ENCODE data around the gene RUNDC1. TPM values are rescaled to one million over a fixed set of nuclear protein-coding genes. Genes with fewer than 3 reads are reported as not detected.

RUNDC1 gene
- total and polyA plus RNA-seq, 11 donors = 5.5 to 15.9 (median 11.4) TPM

- H3K4me3 ChIP-seq = no peak overlapping the region
- 66 to 77% (median 69%) methylated on average over 8 of the region's 8 CpGs for WGBS, 4 donors
- intact Hi-C loops (cut with DNase I) = loop anchor here in 2 of 10 donors (5.0 to 10.0 kb wide), 2 partner anchors 140 to 152 kb away; no protein-coding TSS in a partner anchor
- H3K4me1 ChIP-seq = peaks cover 8 to 88% (median 74%) of the 10 kb centered on the region in 12 donors
- H3K36me3 ChIP-seq = peaks cover 0 to 75% (median 44%) of the 10 kb centered on the region in 9 donors
- no peaks in the 10 kb centered on the region for H3K9me3 ChIP-seq
- DNase-seq = peak in 1 of 5 donors; percentile 35
- no peaks in the 10 kb centered on the region for H3K27me3 ChIP-seq
- TF ChIP-seq POLR2A (IDR thresholded peaks at IDR 0.05) = no peak
- TF ChIP-seq, protein P1, sequence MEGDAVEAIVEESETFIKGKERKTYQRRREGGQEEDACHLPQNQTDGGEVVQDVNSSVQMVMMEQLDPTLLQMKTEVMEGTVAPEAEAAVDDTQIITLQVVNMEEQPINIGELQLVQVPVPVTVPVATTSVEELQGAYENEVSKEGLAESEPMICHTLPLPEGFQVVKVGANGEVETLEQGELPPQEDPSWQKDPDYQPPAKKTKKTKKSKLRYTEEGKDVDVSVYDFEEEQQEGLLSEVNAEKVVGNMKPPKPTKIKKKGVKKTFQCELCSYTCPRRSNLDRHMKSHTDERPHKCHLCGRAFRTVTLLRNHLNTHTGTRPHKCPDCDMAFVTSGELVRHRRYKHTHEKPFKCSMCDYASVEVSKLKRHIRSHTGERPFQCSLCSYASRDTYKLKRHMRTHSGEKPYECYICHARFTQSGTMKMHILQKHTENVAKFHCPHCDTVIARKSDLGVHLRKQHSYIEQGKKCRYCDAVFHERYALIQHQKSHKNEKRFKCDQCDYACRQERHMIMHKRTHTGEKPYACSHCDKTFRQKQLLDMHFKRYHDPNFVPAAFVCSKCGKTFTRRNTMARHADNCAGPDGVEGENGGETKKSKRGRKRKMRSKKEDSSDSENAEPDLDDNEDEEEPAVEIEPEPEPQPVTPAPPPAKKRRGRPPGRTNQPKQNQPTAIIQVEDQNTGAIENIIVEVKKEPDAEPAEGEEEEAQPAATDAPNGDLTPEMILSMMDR (IDR thresholded peaks at IDR 0.05) = no peak
- peak overlapping the region; percentile 52 to 82 (median 70) for H3K27ac ChIP-seq
- peak; percentile 0 to 35 (median 12) for ATAC-seq
Measured at GRCh38 chr17:43014649-43015542, 34.5 kb downstream of the RUNDC1 start.

DNA sequence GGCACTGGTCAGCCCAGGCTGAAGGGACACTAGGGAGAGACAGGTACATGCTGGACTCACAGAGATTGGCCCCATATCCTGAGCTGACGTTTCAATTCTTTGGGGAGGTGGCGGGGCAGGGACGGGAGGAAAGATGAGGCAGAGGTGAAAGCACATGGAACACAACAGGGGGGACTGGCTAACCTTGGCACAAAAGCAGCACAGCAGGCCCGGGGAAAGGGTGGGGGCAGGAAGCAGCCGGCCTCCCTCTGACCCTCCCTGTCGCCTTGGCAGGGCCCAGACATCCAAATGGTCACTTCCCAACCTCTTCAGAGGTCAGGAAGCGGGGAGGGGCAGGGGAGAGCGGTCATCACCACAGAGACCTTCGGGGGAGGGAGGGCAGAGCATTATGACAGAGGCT is 35.2 kb downstream of the RUNDC1 start:
- Histone ChIP-seq H3K9me3 (no peaks in the 10 kb centered on the region), H3K27ac (peak overlapping the region; percentile 52 to 82 (median 70)), H3K4me1 (peaks cover 6 to 89% (median 75%) of the 10 kb centered on the region in 12 donors), H3K4me3 (no peak overlapping the region), H3K27me3 (no peaks in the 10 kb centered on the region), H3K36me3 (peaks cover 0 to 71% (median 44%) of the 10 kb centered on the region in 9 donors)
- no peak for TF ChIP-seq POLR2A (IDR thresholded peaks at IDR 0.05)
- TF ChIP-seq, protein P1 (IDR thresholded peaks at IDR 0.05) = no peak
- WGBS, 4 donors = 44 to 61% (median 55%) methylated on average over 9 of the region's 9 CpGs
- intact Hi-C loops (cut with DNase I) = loop anchor here in 2 of 10 donors (5.0 to 10.0 kb wide), 2 partner anchors 139 to 152 kb away; no protein-coding TSS in a partner anchor
- DNase-seq = peak; percentile 76 to 91 (median 81)
- ATAC-seq = peak; percentile 55 to 85 (median 62)

GRCh38 chr17:43016216-43016615 is 35.9 kb downstream of the RUNDC1 start:
- TF ChIP-seq, protein P1 (IDR thresholded peaks at IDR 0.05) = no peak
- no peak for TF ChIP-seq POLR2A (IDR thresholded peaks at IDR 0.05)
- H3K36me3 ChIP-seq = peaks cover 0 to 68% (median 44%) of the 10 kb centered on the region in 9 donors
- ATAC-seq (no peak), DNase-seq (no peak)
- 85 to 93% (median 89%) methylated on average over 6 to 7 of the region's 7 CpGs for WGBS, 4 donors
- peak overlapping the region in 1 of 12 donors; percentile 6 for H3K4me3 ChIP-seq
- no peaks in the 10 kb centered on the region for H3K27me3 ChIP-seq
- intact Hi-C loops (cut with DNase I) = loop anchor here in 2 of 10 donors (5.0 to 10.0 kb wide), 2 partner anchors 139 to 151 kb away; no protein-coding TSS in a partner anchor
- H3K27ac ChIP-seq = peak overlapping the region in 11 of 12 donors; percentile 30 to 82 (median 71)
- H3K9me3 ChIP-seq = no peaks in the 10 kb centered on the region
- H3K4me1 ChIP-seq = peaks cover 6 to 89% (median 75%) of the 10 kb centered on the region in 12 donors

Data from heart left ventricle (tissue), 16 donors.